Tibial nerve (tissue), 4 donors: ENCODE measurements around the gene DCAF11. TPM values are rescaled to one million over a fixed set of nuclear protein-coding genes. Genes with fewer than 3 reads are reported as not detected.
A peak's percentile ranks its signal among the peaks of the same experiment; 100 is the strongest.

Experiments
- DNase-seq, 2 donors: peaks; one replicate each; pipeline ENCODE4 v3.0.0-alpha.2; 2019; ENCODE audit warnings: low spot score in 2 of 2
- H3K27ac ChIP-seq, 4 donors: fragments of 200-600 bp; sonication (generic) in 3 of 4; one replicate each; pipeline ENCODE4 v1.5.1; 2017 to 2019; ENCODE audit warnings: mild to moderate bottlenecking in 1 of 4
- H3K27me3 ChIP-seq, 2 donors: fragments of 200-600 bp; sonication (generic) in 1 of 2; one replicate each; pipeline versions ENCODE4 v1.5.1 to v1.6.0; 2017 to 2019
- H3K36me3 ChIP-seq, 3 donors: fragments of 200-600 bp; sonication (generic); one replicate each; pipeline ENCODE4 v1.5.1; 2018 to 2019
- H3K4me1 ChIP-seq, 4 donors: fragments of 200-600 bp; sonication (generic) in 3 of 4; one replicate each; pipeline ENCODE4 v1.5.1; 2017 to 2019
- H3K4me3 ChIP-seq, 4 donors: fragments of 200-600 bp; sonication (generic) in 3 of 4; one replicate each; pipeline ENCODE4 v1.5.1; 2017 to 2019; ENCODE audit warnings: mild to moderate bottlenecking in 1 of 4, moderate library complexity in 1 of 4
- H3K9me3 ChIP-seq, 4 donors: fragments of 200-600 bp; sonication (generic) in 3 of 4; one replicate each; pipeline ENCODE4 v1.5.1; 2017 to 2019
- CTCF ChIP-seq, 5 experiments: fragments of 200-600 bp in 3 of 5; fragments of 450-650 bp in 2 of 5; sonication (generic) in 3 of 5; IDR thresholded peaks; one replicate each; pipeline ENCODE4 v1.5.1; 2016 to 2019; ENCODE audit warnings: antibody characterized with exemption in 5 of 5, mild to moderate bottlenecking in 3 of 5, moderate library complexity in 2 of 5
- EP300 ChIP-seq, 2 donors: sonication (generic); formaldehyde crosslinking; IDR thresholded peaks; one replicate each; pipeline ENCODE4 v1.6.1; 2017; ENCODE audit warnings: antibody characterized with exemption in 2 of 2, mild to moderate bottlenecking in 1 of 2
- POLR2A ChIP-seq, 2 donors: fragments of 450-650 bp; IDR thresholded peaks; one replicate each; pipeline ENCODE4 v1.6.1; 2017; ENCODE audit warnings: antibody characterized with exemption in 2 of 2, mild to moderate bottlenecking in 2 of 2, moderate library complexity in 2 of 2
- WGBS, 2 donors: methylation state at CpG; one replicate each; pipeline ENCODE4 v1.1.5; 2018; 5-methylcytosine and 5-hydroxymethylcytosine counted together
- total RNA-seq, 4 donors: library from RNA; depleted of rRNA; stranded (reverse); fragments of >200 nt; gene quantifications; one replicate each; pipeline ENCODE4 v1.1.0, GENCODE V29; 2016

The DCAF11 gene
- total RNA-seq, 4 donors from 2014 or later = 68.9 to 126 (median 98.9) TPM

GRCh38 chr14:24160850-24161804 lies 46.5 kb downstream of the DCAF11 start, which contains the start of gene IRF9:
IRF9 (plus strand) TSS chr14:24161265; CDS start chr14:24162145, 880 bp downstream.
- H3K9me3 ChIP-seq = no peaks in the 10 kb centered on the region
- H3K27me3 ChIP-seq = no peaks in the 10 kb centered on the region
- H3K27ac ChIP-seq = peak within 1 kb of the TSS; percentile 94 to 99 (median 97)
- TF ChIP-seq POLR2A (IDR thresholded peaks at IDR 0.05) (peak; percentile 28 to 71), CTCF (IDR thresholded peaks at IDR 0.05) (peak; percentile 91 to 98 (median 97)), EP300 (IDR thresholded peaks at IDR 0.05) (peak; percentile 96)
- DNase-seq = peak; percentile 98 to 100
- WGBS, 2 donors = 0 to 1% methylated on average over 12 of the region's 12 CpGs
- H3K36me3 ChIP-seq = peaks cover 10 to 80% (median 53%) of the 10 kb centered on the region in 3 donors
- peak within 1 kb of the TSS; percentile 61 to 91 (median 88) for H3K4me3 ChIP-seq
- H3K4me1 ChIP-seq = peaks cover 0 to 46% (median 19%) of the 10 kb centered on the region in 4 donors

GRCh38 chr14:24162093-24162492 lies 47.5 kb downstream of the DCAF11 start:
- no peak for DNase-seq
- Histone ChIP-seq H3K4me1 (peaks cover 0 to 46% (median 19%) of the 10 kb centered on the region in 4 donors), H3K36me3 (peaks cover 10 to 80% (median 46%) of the 10 kb centered on the region in 3 donors), H3K9me3 (no peaks in the 10 kb centered on the region), H3K4me3 (peak overlapping the region; percentile 61 to 91 (median 88)), H3K27ac (peak overlapping the region; percentile 94 to 99 (median 97)), H3K27me3 (no peaks in the 10 kb centered on the region)
- WGBS, 2 donors = 29 to 47% methylated on average over 2 to 8 of the region's 8 CpGs
- TF ChIP-seq CTCF (IDR thresholded peaks at IDR 0.05) = no peak
- TF ChIP-seq EP300 (IDR thresholded peaks at IDR 0.05) = no peak
- TF ChIP-seq POLR2A (IDR thresholded peaks at IDR 0.05) = no peak

- TF ChIP-seq EP300 (IDR thresholded peaks at IDR 0.05) = no peak
- TF ChIP-seq POLR2A (IDR thresholded peaks at IDR 0.05) = no peak
- TF ChIP-seq CTCF (IDR thresholded peaks at IDR 0.05) = no peak
- Histone ChIP-seq H3K27me3 (no peaks in the 10 kb centered on the region), H3K4me1 (peaks cover 0 to 46% (median 19%) of the 10 kb centered on the region in 4 donors), H3K27ac (peak overlapping the region in 1 of 4 donors; percentile 99), H3K9me3 (no peaks in the 10 kb centered on the region), H3K36me3 (peaks cover 5 to 81% (median 34%) of the 10 kb centered on the region in 3 donors), H3K4me3 (no peak overlapping the region)
- WGBS, 2 donors = 91 to 94% methylated on average over 8 to 10 of the region's 14 CpGs
- DNase-seq = no peak
Measured at GRCh38 chr14:24164518-24164991, 50.0 kb downstream of the DCAF11 start.

- DNase-seq = no peak
- no peaks in the 10 kb centered on the region for H3K9me3 ChIP-seq
- H3K4me1 ChIP-seq = peaks cover 0 to 39% (median 16%) of the 10 kb centered on the region in 4 donors
- TF ChIP-seq CTCF (IDR thresholded peaks at IDR 0.05) (no peak), POLR2A (IDR thresholded peaks at IDR 0.05) (no peak)
- no peak overlapping the region for H3K4me3 ChIP-seq
- no peak overlapping the region for H3K27ac ChIP-seq
- no peaks in the 10 kb centered on the region for H3K27me3 ChIP-seq
- 97% methylated on average over 5 of the region's 5 CpGs for WGBS, 2 donors
- peaks cover 5 to 74% (median 34%) of the 10 kb centered on the region in 3 donors for H3K36me3 ChIP-seq
Measured at GRCh38 chr14:24165785-24166184, 51.2 kb downstream of the DCAF11 start.
